Glomerular visceral epithelial cell (primary cell): ENCODE results near the gene GPLD1.
A peak's percentile ranks its signal among the peaks of the same experiment; 100 is the strongest.
"Not testable (repeated sequence)": the region's sequence is repeated elsewhere in the genome, so short reads cannot be mapped to it uniquely, and the experiment has no call there.

Source experiments
- DNase-seq: peaks from one replicate; pipeline ENCODE4 v3.0.0-alpha.2; 2016; ENCODE audit errors: extremely low spot score

GPLD1 gene

DNA sequence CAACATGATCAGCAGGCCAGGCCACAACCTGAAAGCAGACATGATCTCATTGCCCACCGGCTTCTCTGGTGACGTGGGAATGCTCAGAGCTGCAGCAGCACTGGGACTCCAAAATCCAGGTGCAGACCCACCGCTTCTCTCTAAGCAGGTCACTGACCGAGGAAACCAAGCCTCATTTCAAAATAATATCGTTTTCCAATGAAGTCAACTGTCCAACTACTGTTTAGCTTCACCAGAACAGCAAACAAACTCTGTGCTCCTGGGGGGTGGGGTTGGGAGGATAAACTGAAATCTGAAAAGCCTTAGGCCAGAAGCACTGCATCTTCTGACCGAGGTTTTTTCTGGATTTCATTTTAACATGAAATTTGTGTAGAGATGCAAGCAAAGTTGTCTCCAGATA lies at the start of gene GPLD1:
GPLD1 (minus strand) TSS at position 109 of the 400 bp plus-strand sequence; CDS start at position 42, 67 bp downstream.
- DNase-seq: no peak

DNA sequence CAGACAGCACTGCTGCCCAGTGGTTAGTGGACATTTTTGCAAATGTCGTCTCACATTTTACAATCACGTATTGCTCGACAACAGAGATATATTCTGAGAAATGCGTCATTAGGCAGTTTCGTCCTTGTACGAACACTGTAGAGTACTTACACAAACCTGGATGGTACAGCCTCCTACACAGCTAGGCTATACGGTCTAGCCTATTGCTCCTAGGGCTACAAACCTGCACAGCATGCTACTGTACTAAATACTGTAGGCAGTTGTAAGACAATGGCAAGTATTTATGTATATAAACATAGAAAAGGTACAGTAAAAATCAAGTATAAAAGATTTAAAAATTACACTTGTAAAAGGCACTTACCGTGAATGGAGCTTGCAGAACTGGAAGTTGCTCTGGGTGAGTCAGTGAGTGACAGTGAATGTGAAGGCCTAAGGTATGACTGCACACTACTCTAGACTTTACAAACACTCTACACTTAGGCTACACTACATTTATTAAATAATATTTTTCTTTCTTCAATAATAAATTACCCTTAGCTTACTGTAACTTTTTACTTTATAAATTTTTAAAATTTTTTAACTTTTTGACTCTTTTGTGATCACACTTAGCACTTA lies 48.5 kb upstream of the GPLD1 start:
- no peak for DNase-seq

- DNase-seq: no peak
Measured at GRCh38 chr6:24537082-24537699, 47.8 kb upstream of the GPLD1 start.

DNA sequence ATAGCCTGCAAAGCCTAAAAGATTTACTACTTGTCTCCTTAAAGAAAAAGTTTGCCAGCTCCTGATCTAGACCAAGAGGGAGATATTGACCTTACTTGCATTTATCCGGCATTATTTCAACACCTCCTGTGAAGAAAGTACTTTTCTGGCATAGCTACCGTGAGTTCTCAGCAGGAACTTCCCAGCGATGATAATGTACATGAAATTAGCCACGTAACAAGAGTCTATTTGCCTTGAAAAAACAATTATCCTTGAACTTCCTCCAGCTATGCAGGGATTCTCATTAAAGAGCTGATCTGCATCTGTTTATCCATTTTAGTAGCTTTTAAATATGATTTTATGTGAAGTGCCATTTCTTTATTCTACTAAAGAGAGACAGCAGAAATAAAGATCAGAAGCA lies 47.1 kb upstream of the GPLD1 start:
- no peak for DNase-seq

DNA sequence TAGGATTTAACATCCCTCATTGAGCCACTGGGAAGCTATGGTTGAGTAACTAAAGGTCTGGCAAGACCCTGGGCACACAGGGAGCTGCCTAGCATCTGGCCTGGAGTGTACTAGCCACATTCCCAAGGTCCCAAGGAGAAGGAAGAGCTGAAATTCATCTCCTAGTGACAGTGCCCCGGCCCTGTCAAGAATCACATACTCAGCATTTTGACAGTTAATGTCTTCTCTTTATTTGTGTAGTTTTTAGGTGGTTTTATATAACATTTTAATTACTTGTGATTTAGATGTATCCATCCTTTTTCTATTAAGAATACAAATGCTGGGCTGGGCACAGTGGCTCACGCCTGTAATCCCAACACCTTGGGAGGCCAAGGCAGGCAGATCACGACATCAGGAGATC lies 45.8 kb upstream of the GPLD1 start:
- DNase-seq: no peak

- no peak for DNase-seq
Measured at GRCh38 chr6:24534329-24534728, 45.0 kb upstream of the GPLD1 start.

- DNase-seq: no peak
Measured at GRCh38 chr6:24529985-24530384, 40.6 kb upstream of the GPLD1 start.

DNA sequence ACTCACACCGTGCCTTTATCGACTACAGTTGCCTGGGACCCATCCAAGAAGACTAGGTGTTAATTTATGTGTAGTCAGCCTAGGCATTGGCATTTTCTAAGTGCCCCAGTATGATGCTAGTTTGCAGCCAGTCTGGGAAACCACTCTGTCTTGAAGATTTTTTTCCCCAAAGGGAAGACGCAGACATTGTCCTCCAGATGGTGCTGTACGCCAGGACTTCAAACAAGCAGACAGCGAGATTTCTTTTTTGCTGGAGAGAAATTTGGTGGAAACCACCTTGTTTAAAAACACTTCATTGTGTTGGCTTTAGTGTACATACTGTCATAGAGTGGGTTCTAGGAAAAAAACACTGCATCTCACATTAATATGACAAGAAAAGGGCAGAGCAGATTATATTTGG lies 35.4 kb upstream of the GPLD1 start:
- DNase-seq: peak; percentile 46

DNA sequence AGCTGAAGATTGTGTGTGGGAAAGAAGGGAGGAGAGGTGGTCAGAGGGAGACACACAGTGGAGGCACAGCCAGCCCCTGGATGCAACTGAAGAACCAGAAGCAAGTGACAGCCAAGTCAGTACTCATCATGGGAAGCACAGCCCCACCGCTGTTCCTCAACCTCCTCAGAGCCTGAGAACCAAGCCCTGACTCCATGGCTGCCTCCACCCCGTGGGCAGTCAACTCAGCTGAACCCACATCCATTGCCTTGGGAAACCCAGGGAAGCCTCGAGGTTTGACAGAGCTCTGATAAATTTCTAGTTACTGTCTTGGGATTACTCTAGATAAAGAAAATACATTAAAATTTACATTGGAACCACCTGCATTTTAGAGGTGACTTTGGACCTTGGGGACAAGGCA lies 35.0 kb upstream of the GPLD1 start:
- no peak for DNase-seq

DNA sequence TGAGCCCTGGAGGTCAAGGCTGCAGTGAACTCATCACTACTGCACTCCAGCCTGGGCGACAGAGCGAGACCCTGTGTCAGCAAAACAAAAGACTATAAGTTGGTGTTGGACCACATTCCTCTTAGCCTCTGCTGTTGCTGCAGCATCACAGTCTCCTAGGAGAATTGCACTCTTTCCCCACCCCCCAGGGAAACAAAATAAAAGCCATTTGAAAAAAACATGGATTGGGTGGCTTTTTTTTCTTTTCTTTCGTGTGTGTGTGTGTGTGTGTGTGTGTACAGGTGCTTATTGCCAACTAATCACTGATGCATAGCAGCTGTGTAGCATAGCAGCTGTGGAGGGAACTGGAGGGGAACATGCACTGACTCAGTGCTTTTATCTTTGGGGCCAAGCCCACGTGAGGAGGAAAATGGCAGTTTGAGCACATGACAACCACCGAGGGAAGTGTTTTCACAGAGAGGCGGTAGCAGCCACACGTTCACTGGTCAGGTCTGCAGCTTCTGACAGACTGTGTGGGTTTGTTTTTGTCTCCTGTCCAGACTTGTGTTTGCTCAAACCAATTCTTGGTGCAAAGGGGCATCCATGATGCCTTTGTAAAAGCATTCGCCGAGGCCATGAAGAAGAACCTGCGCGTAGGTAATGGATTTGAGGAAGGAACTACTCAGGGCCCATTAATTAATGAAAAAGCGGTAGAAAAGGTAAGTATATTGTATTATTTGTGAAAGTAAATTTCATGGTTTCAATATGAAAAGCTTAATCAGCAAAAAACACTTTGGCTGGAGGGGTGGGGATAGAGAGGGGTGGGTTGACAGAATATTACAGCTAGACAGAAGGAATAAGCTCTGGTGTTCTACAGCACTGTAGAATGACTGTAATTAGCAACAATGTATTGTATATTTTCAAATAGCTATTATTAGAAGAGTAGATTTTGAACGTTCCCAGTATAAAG lies 33.1 kb upstream of the GPLD1 start:
- DNase-seq: peak; percentile 92

DNA sequence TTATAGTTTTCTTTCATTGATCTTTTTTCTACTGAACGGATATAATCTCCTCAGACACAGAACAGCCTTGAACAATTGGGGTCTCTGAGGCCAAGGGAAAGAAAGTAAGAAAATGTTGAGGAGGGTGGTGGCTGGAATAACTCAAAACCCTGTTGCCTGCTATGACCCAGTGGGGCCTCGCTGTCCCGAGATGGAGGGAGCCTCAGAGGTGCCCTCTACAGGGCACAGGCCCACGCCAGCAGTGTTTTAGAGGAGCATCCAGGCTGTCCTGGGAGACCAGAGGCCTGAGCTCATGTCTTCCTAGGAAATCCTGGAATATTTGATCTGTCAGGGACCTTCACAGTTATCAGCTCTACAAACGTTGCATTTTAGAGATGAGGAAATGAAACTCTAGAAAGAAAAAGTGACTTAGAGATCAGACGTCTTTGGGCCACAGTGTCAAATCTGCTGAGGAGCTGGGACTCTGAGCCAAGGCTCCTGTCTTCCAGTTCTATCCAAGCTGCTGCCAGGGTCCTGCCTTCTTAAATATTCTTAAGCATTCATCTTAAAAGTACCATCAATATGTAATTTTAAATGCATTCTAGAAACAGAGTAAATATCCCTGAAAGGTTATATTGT lies 31.7 kb upstream of the GPLD1 start:
- DNase-seq: peak; percentile 30

DNA sequence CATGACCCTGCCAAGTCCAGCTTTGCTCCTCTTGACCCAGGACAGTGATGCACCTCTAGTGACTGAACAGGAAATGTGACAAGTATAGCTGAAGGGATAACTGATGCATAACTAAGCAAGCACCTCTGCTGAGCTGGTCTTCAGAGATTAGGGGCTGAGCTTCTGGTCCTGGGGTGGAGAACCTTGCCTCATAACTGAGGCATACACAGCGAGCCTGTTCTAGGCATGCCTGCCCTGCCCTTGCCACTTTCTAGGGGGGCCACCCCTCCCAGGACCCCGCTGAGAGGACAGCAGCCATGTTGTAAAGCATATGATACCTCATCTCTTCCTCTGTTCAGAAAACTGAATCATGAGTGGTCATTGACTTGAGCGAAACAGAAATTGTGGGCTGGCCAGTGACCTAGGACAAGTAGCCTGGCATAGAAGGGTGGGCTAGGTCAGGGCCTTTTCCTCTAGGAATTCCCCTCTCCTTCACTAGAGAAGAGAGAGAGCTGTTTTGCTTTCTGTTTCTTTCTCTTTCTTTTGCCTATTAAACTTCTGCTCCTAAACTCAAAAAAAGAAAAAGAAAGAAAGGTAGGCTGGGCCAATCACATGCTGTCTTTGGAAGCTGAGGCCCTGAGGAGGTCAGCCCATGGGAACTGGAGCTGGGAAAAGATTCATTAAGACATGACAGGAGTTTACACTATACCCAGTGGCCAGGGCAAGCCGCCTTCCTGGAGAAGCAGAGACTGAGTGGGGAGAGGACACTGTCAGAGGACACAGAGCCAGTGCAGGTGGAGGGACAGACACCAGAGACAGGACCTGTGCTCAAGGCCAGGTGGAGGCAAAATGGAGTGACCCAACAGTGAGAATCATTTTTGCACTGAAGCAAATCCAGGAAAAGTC lies 28.5 kb upstream of the GPLD1 start:
- no peak for DNase-seq

DNA sequence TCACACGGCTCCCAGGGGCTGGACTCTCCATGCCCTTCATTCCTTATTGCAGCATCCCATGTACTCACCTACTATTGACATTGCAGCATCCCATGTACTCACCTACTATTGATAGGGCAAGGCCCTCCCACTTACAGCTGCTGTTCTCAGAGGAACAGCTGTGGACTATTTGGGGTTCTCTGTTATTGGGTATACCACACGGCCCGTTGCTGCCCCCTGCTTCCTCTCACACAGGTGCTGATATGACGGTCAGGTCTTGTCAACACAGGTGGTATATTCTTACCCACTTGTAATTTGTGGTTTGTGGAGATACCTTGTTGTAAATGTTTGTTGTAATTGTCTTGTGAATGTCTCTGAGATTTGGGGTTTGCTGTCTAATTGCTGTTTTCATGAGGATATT lies 24.2 kb upstream of the GPLD1 start:
- DNase-seq: no peak

DNA sequence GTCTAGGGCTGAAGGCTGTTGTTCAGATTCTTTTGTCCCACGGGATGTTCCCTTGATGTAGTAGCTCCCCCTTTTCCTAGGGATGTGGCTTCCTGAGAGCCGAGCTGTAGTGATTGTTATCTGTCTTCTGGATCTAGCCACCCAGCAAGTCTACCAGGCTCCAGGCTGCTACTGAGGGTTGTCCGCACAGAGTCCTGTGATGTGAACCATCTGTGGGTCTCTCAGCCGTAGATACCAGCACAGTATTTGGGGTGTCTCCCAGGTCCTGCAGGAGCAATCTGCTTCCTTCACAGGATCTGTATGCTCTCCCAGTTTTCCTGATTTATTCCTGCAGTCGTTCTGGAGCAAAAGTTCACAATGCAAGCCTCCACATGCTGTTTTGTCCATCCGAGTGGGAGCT lies 22.6 kb upstream of the GPLD1 start:
- not testable (repeated sequence) for DNase-seq

- no peak for DNase-seq
Measured at GRCh38 chr6:24506814-24507520, 17.6 kb upstream of the GPLD1 start.

DNA sequence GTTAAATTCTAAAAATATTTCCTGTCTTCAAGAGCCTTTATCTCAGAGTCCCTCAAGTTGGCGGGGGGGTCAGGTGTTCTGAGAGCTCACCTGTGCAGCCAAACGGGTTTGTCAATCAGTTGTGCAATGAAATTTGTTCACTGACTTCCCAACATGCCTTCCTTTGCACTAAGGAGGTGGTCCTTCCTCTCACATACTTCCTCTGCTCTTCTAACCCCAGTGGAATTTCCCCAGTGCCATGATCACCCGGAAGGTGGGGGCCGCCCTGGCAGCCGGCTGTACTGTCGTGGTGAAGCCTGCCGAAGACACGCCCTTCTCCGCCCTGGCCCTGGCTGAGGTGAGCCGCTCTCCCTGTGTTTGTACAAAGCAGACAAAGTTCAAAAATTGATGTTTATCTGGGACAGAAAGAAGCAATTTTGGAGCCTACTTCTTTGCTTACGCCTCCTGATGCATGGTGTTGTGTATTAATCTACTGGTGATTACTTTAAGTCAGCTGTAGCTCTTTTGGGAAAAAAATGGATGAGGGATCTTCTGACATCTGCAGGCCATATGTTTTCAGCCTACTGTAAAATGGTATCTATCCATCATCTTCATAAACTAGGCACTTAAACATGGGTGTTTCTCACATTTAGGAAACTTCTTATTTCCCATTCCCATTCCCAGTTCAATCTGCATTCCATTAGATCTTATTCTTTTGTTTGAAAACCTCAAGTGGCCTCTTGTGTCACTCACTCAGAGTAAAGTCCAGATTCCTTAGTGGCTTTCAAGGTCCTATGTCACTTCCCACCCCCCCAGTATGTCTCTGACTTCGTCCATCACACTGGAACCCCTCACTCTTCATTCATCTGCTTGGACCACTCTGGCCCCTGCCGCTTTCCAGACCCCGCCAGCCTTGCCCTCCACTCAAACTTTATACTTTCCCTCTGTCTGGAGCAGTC lies 15.5 kb upstream of the GPLD1 start:
- DNase-seq: no peak

- DNase-seq: no peak
Measured at GRCh38 chr6:24504287-24504648, 14.9 kb upstream of the GPLD1 start.

DNA sequence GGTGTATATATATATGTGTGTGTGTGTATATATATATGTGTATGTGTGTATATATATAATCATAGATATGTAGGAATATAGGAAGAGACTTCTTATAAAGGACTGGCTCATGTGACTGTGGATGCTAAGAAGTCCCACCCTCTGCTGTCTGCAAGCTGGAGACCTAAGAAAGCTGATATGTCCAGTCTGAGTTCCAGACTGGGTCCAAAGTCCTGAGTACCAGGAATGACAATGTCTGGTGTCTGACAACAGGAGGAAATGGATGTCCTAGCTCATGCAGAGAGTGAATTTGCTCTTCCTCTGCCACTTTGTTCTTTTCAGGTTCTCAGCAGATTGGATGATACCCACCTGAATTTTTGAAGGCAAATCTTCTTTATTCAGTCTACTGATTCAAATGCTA lies 12.5 kb upstream of the GPLD1 start:
- DNase-seq: no peak

DNA sequence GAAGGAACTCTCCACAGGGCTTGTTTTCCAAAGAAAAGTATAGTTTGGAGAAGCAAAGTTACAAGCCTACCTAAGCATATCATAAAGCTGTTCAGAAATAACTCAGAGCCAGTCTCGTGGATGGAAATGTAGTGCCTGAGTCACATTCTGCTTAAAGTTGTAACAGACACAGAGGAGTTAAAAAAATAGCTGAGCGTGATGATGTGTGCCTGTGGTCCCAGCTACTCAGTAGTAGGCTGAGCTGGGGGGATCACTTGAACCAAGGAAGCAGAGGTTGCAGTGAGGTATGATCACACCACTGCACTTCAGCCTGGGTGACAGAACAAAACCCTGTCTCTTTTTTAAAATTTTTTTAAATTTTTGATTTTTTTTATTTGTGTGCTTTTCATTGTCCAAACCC lies 12.0 kb upstream of the GPLD1 start:
- no peak for DNase-seq

DNA sequence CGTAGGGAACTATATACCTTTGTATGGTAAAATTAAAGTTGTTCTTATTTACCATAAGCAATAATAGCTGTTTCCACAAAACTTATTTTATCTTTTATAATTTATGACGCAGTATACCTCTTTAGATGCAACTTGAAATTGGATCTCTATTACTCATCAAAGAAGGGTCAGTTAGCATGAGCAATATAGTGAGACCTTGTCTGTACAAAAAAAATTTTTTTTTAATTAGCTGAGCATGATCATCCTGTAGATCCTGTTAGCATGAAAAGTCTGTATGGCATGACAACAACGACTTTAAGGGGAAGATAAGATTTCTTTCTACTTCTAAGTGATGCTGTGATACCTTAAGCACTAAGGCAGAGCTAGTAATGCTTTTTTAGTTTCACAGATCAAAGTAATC lies 11.3 kb upstream of the GPLD1 start:
- no peak for DNase-seq
